ENCODE data around the gene CYREN.

CYREN gene

DNA sequence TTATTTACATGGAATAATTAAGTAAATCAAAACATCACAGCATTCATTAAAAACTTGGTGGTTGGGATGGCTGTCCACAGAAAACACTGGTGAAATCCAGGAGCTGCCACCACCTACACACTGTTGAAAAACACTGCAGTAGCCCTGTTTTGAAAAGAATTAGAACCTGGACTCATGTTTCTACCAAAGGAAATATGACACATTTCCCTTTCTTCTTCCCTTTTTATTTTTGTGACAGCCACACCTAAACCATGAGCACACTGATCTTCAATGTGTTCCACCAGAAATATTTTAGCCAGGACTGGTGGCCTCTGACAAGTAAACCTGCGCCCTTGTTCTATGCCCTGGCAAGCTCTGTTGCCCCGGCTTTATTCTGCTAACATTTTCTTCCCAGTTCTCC, 19.4 kb downstream of the CYREN start:
- Histone ChIP-seq H3K9me2 (replicated peaks; ENCODE audit: insufficient read depth, low read length) (no peaks in the 10 kb centered on the region), H3K4me3 (ENCODE audit: insufficient read depth, low read length, poor library complexity, severe bottlenecking) (no peak overlapping the region), H3K27ac (ENCODE audit: low read depth, low read length) (no peak overlapping the region), H2AFZ (ENCODE audit: low read depth, low read length, severe bottlenecking) (no peak overlapping the region), H4K20me1 (ENCODE audit: low read depth, low read length) (no peaks in the 10 kb centered on the region), H3F3A (ENCODE audit: insufficient read depth) (no peaks in the 10 kb centered on the region), H3K79me2 (ENCODE audit: insufficient read depth, low read length) (no peaks in the 10 kb centered on the region), H3K4me2 (ENCODE audit: low read depth, low read length, poor library complexity, severe bottlenecking) (no peak overlapping the region), H3K9ac (ENCODE audit: low read length) (no peak overlapping the region), H3K9me3 (ENCODE audit: insufficient read depth, low read length) (no peaks in the 10 kb centered on the region), H3K27me3 (ENCODE audit: low read length) (no peaks in the 10 kb centered on the region), H3K36me3 (ENCODE audit: low read length) (no peaks in the 10 kb centered on the region)
- no peak for TF ChIP-seq EZH2phosphoT487 (conservative IDR thresholded peaks at IDR 0.05; ENCODE audit: low read length)
- TF ChIP-seq, protein P1, sequence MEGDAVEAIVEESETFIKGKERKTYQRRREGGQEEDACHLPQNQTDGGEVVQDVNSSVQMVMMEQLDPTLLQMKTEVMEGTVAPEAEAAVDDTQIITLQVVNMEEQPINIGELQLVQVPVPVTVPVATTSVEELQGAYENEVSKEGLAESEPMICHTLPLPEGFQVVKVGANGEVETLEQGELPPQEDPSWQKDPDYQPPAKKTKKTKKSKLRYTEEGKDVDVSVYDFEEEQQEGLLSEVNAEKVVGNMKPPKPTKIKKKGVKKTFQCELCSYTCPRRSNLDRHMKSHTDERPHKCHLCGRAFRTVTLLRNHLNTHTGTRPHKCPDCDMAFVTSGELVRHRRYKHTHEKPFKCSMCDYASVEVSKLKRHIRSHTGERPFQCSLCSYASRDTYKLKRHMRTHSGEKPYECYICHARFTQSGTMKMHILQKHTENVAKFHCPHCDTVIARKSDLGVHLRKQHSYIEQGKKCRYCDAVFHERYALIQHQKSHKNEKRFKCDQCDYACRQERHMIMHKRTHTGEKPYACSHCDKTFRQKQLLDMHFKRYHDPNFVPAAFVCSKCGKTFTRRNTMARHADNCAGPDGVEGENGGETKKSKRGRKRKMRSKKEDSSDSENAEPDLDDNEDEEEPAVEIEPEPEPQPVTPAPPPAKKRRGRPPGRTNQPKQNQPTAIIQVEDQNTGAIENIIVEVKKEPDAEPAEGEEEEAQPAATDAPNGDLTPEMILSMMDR (IDR thresholded peaks at IDR 0.05; ENCODE audit: insufficient read depth, low read length, poor library complexity, severe bottlenecking), result no peak

DNA sequence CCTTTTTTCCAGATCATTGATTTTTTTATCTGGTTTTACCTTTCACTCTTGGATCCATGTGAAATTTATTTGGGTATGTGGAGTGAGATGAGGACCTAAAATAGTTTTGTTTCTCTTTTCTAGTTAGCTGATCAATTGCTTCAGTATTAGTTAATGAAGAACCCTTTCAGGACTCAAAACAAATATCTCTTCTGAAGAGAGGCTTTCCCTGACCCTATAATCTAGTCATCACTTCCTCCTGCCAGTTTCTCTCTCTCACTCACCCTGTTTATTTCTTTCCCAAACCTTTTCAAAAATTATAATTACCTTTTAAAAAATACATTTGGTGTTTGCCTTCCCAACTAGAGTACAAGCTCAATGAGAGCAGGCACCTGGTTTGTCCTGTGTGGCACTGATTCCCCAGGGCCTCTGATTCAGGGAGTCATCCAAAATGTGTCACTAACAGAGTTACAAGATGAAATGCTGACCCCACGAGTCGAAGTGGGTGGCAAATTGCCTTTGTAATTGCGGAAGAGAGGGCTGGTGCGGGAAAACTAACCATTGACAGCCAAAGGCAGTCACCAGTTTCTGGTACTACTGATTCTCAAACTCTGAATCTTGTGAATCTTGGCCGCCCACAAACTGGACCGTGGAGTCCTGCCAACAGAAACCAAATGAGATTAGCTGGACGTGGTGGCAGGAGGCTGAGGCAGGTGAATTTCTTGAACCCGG, 20.3 kb downstream of the CYREN start:
- H3K27ac ChIP-seq (ENCODE audit: low read depth, low read length), result no peak overlapping the region
- H3K9me3 ChIP-seq (ENCODE audit: insufficient read depth, low read length), result no peaks in the 10 kb centered on the region
- no peaks in the 10 kb centered on the region for H4K20me1 ChIP-seq (ENCODE audit: low read depth, low read length)
- no peak overlapping the region for H3K4me2 ChIP-seq (ENCODE audit: low read depth, low read length, poor library complexity, severe bottlenecking)
- H3K4me3 ChIP-seq (ENCODE audit: insufficient read depth, low read length, poor library complexity, severe bottlenecking), result no peak overlapping the region
- no peaks in the 10 kb centered on the region for H3K9me2 ChIP-seq (replicated peaks; ENCODE audit: insufficient read depth, low read length)
- no peak overlapping the region for H3K9ac ChIP-seq (ENCODE audit: low read length)
- no peaks in the 10 kb centered on the region for H3K27me3 ChIP-seq (ENCODE audit: low read length)
- no peak overlapping the region for H2AFZ ChIP-seq (ENCODE audit: low read depth, low read length, severe bottlenecking)
- TF ChIP-seq, protein P1 (IDR thresholded peaks at IDR 0.05; ENCODE audit: insufficient read depth, low read length, poor library complexity, severe bottlenecking), result no peak
- TF ChIP-seq EZH2phosphoT487 (conservative IDR thresholded peaks at IDR 0.05; ENCODE audit: low read length), result no peak
- no peaks in the 10 kb centered on the region for H3K36me3 ChIP-seq (ENCODE audit: low read length)
- H3F3A ChIP-seq (ENCODE audit: insufficient read depth), result no peaks in the 10 kb centered on the region
- H3K79me2 ChIP-seq (ENCODE audit: insufficient read depth, low read length), result no peaks in the 10 kb centered on the region

DNA sequence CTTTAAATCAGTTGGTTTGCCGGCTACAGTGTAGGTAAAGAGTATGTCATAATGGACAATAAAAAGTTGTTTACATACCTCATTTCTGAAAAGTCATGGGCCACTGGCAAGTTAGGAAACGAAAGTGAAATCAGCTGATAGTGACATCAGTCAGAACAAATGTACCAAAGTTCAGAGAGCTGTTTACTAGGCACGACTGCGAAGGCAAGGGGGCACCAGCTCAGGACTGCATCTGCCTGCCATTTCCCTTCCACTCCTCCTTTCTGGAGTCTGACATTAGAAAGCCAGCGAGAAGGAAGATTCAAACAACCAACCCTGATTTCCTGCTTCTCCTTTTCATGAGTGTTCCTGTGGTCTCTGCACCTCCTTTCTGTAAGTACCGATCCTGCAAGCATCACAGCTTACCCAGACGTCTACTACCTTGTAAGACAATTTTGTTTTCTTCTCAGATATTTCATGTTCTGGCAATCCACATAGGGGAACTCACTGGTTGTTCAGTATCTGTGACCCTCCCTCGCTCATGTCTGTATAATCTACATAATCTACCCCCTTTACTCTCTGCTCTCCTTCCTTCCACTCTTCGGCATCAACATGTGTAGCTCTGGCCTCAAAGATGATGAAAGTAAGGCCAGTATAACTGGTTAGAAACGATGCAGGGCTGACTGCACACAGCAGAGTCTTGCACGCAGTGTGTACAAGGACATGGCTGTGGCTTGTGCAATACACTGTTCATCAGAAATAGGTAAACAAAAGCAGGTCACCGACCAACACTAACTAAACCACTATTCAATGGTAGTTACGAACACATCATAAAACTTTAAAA, 22.4 kb downstream of the CYREN start, which contains the start of gene TMEM140:
TSS of gene TMEM140 (plus strand) at position 174 of the 823 bp plus-strand sequence. CDS start 16,370 bp downstream, outside the sequence.
- Histone ChIP-seq H3K4me3 (ENCODE audit: insufficient read depth, low read length, poor library complexity, severe bottlenecking) (peak within 1 kb of the TSS; percentile 16), H3K9me2 (replicated peaks; ENCODE audit: insufficient read depth, low read length) (no peaks in the 10 kb centered on the region), H3K36me3 (ENCODE audit: low read length) (no peaks in the 10 kb centered on the region), H2AFZ (ENCODE audit: low read depth, low read length, severe bottlenecking) (peak within 1 kb of the TSS; percentile 49), H3K27me3 (ENCODE audit: low read length) (no peaks in the 10 kb centered on the region), H4K20me1 (ENCODE audit: low read depth, low read length) (no peaks in the 10 kb centered on the region), H3K27ac (ENCODE audit: low read depth, low read length) (no peak within 1 kb of the TSS), H3K9me3 (ENCODE audit: insufficient read depth, low read length) (no peaks in the 10 kb centered on the region), H3F3A (ENCODE audit: insufficient read depth) (no peaks in the 10 kb centered on the region), H3K79me2 (ENCODE audit: insufficient read depth, low read length) (no peaks in the 10 kb centered on the region), H3K4me2 (ENCODE audit: low read depth, low read length, poor library complexity, severe bottlenecking) (peak within 1 kb of the TSS; percentile 60), H3K9ac (ENCODE audit: low read length) (peak within 1 kb of the TSS; percentile 17; the same call in 1 of the 2 replicates)
- TF ChIP-seq, protein P1 (IDR thresholded peaks at IDR 0.05; ENCODE audit: insufficient read depth, low read length, poor library complexity, severe bottlenecking), result no peak
- TF ChIP-seq EZH2phosphoT487 (conservative IDR thresholded peaks at IDR 0.05; ENCODE audit: low read length), result no peak
